ENCODE results near the gene NFKB1.

DNA sequence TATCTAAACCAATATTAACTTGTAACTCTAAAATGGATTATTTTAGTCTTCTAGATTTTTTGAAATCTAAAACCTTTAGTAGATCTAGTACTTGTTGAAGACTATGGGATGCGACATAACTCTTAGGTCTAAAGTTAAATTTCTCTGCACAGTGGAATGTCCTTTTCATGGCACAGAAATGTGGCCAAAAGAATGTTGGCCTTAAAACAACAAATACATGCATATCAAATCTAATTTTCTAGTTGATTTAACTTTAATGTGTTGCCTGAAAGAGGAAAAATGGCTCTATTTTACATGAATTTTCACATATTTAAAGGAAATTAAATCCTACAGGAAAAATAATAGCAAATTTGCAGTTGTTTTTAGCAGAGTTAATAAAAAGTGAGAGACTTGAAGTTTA, 30.3 kb downstream of the NFKB1 start:
- TF ChIP-seq POLR2A (IDR thresholded peaks at IDR 0.05) = no peak
- TF ChIP-seq, protein P1, sequence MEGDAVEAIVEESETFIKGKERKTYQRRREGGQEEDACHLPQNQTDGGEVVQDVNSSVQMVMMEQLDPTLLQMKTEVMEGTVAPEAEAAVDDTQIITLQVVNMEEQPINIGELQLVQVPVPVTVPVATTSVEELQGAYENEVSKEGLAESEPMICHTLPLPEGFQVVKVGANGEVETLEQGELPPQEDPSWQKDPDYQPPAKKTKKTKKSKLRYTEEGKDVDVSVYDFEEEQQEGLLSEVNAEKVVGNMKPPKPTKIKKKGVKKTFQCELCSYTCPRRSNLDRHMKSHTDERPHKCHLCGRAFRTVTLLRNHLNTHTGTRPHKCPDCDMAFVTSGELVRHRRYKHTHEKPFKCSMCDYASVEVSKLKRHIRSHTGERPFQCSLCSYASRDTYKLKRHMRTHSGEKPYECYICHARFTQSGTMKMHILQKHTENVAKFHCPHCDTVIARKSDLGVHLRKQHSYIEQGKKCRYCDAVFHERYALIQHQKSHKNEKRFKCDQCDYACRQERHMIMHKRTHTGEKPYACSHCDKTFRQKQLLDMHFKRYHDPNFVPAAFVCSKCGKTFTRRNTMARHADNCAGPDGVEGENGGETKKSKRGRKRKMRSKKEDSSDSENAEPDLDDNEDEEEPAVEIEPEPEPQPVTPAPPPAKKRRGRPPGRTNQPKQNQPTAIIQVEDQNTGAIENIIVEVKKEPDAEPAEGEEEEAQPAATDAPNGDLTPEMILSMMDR (IDR thresholded peaks at IDR 0.05) = no peak

Measured in adrenal gland (tissue), 5 donors.